ENCODE measurements around the gene PTPN23.
"Not testable (repeated sequence)": the region's sequence is repeated elsewhere in the genome, so short reads cannot be mapped to it uniquely, and the experiment has no call there.

PTPN23 gene

GRCh38 chr3:47360110-47360517 lies 20.7 kb upstream of the PTPN23 start:
- H3K9me3 ChIP-seq (ENCODE audit: control insufficient read depth, insufficient read depth, low read depth, low read length); CTCF ChIA-PET; H3K36me3 ChIP-seq (ENCODE audit: control insufficient read depth in 2 of 2, insufficient read depth in 1 of 2, low read length in 2 of 2); H3K27ac ChIP-seq (ENCODE audit: extremely low read depth, low read depth, low read length); POLR2A ChIA-PET; H3K4me3 ChIP-seq (ENCODE audit: low read depth, low read length); H3K4me1 ChIP-seq (ENCODE audit: control insufficient read depth, insufficient read depth, low read length): not testable (repeated sequence)
- TF ChIP-seq ZSCAN5A (tag by site-specific recombination; IDR thresholded peaks at IDR 0.05) (0 out of 2 replicates have a peak, but pooled peaks have one; percentile 19), ZNF629 (tag by site-specific recombination; IDR thresholded peaks at IDR 0.05) (peak; percentile 12; the same call in 1 of the 2 replicates), ZNF223 (tag by site-specific recombination; IDR thresholded peaks at IDR 0.05) (peak; percentile 90), ZNF600 (tag by site-specific recombination; IDR thresholded peaks at IDR 0.05) (0 out of 2 replicates have a peak, but pooled peaks have one; percentile 18), KLF17 (tag by site-specific recombination; IDR thresholded peaks at IDR 0.05) (0 out of 2 replicates have a peak, but pooled peaks have one; percentile 42), KLF1 (tag by site-specific recombination; IDR thresholded peaks at IDR 0.05) (peak; percentile 75), SETDB1 (IDR thresholded peaks at IDR 0.05; ENCODE audit: insufficient read length, low read length) (peak; percentile 64)

GRCh38 chr3:47362701-47363100 lies 18.1 kb upstream of the PTPN23 start:
- TF ChIP-seq ZFP41 (tag by site-specific recombination; IDR thresholded peaks at IDR 0.05; ENCODE audit: borderline replicate concordance): no peak
- TF ChIP-seq ZFHX2 (tag by site-specific recombination; conservative IDR thresholded peaks at IDR 0.05): no peak
- TF ChIP-seq ZNF561 (tag by site-specific recombination; IDR thresholded peaks at IDR 0.05; ENCODE audit: borderline replicate concordance): no peak
- TF ChIP-seq ZNF585B (tag by site-specific recombination; IDR thresholded peaks at IDR 0.05): no peak
- TF ChIP-seq ZNF362 (tag by site-specific recombination; IDR thresholded peaks at IDR 0.05): no peak
- no peak for TF ChIP-seq PRDM1 (tag by site-specific recombination; IDR thresholded peaks at IDR 0.05)
- no peak for TF ChIP-seq ZNF223 (tag by site-specific recombination; IDR thresholded peaks at IDR 0.05)
- Histone ChIP-seq H3K4me1 (ENCODE audit: control insufficient read depth, insufficient read depth, low read length) (no peaks in the 10 kb centered on the region), H3K4me3 (ENCODE audit: low read depth, low read length) (no peak overlapping the region), H3K36me3 (ENCODE audit: control insufficient read depth in 2 of 2, insufficient read depth in 1 of 2, low read length in 2 of 2) (no peaks in the 10 kb centered on the region), H3K9me3 (ENCODE audit: control insufficient read depth, insufficient read depth, low read depth, low read length) (no peaks in the 10 kb centered on the region), H3K27ac (ENCODE audit: extremely low read depth, low read depth, low read length) (no peak overlapping the region)
- POLR2A ChIA-PET: no interaction called here
- CTCF ChIA-PET: no interaction called here

- Histone ChIP-seq H3K4me3 (ENCODE audit: low read depth, low read length) (no peak overlapping the region), H3K4me1 (ENCODE audit: control insufficient read depth, insufficient read depth, low read length) (no peaks in the 10 kb centered on the region), H3K27ac (ENCODE audit: extremely low read depth, low read depth, low read length) (no peak overlapping the region), H3K9me3 (ENCODE audit: control insufficient read depth, insufficient read depth, low read depth, low read length) (no peaks in the 10 kb centered on the region), H3K36me3 (ENCODE audit: control insufficient read depth in 2 of 2, insufficient read depth in 1 of 2, low read length in 2 of 2) (no peaks in the 10 kb centered on the region)
- POLR2A ChIA-PET: no interaction called here
- TF ChIP-seq SETDB1 (IDR thresholded peaks at IDR 0.05; ENCODE audit: insufficient read length, low read length) (no peak), ZBTB21 (tag by site-specific recombination; IDR thresholded peaks at IDR 0.05) (no peak), ZNF16 (tag by site-specific recombination; IDR thresholded peaks at IDR 0.05; ENCODE audit: low read depth) (no peak), ZNF266 (tag by site-specific recombination; IDR thresholded peaks at IDR 0.05; ENCODE audit: low read depth) (no peak), ZBTB20 (tag by site-specific recombination; IDR thresholded peaks at IDR 0.05) (no peak)
- CTCF ChIA-PET: interaction anchor here (0.6 to 0.7 kb wide), 2 partner anchors 673 to 891 kb away, joined by 3 to 6 read pairs; no protein-coding TSS in a partner anchor
These were observed 15.3 kb upstream of the PTPN23 start for GRCh38 chr3:47365213-47366153.
